ENCODE measurements around the gene MTG2. TPM values are rescaled to one million over a fixed set of nuclear protein-coding genes. Genes with fewer than 3 reads are reported as not detected.
A peak's percentile ranks its signal among the peaks of the same experiment; 100 is the strongest.

The MTG2 gene
- total and polyA plus RNA-seq, 2 of the 13 experiments (the other 11 are each of a cell fraction or from before 2014, with no cell fraction given) = 20.4 to 37.8 TPM

DNA sequence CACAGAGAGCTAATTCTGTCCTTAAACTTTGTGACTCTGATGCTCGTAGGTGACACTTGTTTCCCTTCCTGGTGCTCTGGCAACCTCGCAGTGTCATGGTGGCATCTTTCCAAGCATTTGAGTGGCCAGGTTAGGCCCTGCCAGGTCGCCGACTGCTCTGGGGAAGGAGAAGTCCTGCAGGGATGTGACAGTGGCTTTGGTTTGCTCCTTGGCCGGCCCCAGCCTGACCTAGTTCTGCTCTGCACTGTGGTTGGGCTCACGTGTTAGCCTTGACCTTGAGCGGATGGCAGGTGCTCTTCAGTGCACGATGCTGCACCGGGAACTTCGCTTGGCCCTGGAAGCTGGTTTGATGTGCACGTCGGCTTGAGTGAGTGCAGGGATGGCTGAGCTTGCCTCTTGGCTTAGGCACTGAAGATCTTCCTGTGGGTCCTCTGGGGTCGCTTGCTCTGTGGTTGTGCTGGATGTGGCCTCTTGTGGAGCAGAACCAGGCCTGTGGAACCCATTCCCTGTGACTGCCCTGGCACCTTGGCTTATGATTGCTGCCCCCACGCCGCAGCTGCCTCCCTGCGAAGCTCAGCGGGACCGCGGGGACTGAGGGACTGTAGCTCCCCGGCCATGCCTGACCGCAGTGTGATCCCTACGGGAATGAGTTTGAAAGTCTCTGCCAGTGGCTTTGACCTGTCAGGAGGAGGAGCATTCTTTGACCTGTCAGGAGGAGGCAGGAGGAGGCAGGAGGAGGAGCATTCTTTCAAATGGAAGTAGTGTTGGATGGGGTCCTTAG, 64.2 kb downstream of the MTG2 start (continued):
- TF ChIP-seq AKNA (CRISPR knock-in tag; IDR thresholded peaks at IDR 0.05; ENCODE audit: borderline replicate concordance) (no peak), SKIL (CRISPR knock-in tag; IDR thresholded peaks at IDR 0.05; ENCODE audit: borderline replicate concordance) (peak; percentile 81), ELF4 (CRISPR knock-in tag; IDR thresholded peaks at IDR 0.05; ENCODE audit: borderline replicate concordance) (no peak), PITX1 (CRISPR knock-in tag; IDR thresholded peaks at IDR 0.05) (peak; percentile 18; the same call in 1 of the 2 replicates), ADNP (CRISPR knock-in tag; IDR thresholded peaks at IDR 0.05) (no peak), GATA4 (IDR thresholded peaks at IDR 0.05; ENCODE audit: borderline replicate concordance, low read depth) (no peak), GABPA (IDR thresholded peaks at IDR 0.05; ENCODE audit: low read depth, low read length) (no peak), GABPA (CRISPR knock-in tag; IDR thresholded peaks at IDR 0.05; ENCODE audit: low read depth) (no peak), ZNF382 (CRISPR knock-in tag; IDR thresholded peaks at IDR 0.05; ENCODE audit: borderline replicate concordance) (no peak), ZKSCAN8 (CRISPR knock-in tag; IDR thresholded peaks at IDR 0.05; ENCODE audit: borderline replicate concordance) (no peak), ZNF367 (CRISPR knock-in tag; IDR thresholded peaks at IDR 0.05; ENCODE audit: borderline replicate concordance) (no peak), HOXA5 (CRISPR knock-in tag; IDR thresholded peaks at IDR 0.05) (no peak), ARID5B (CRISPR knock-in tag; IDR thresholded peaks at IDR 0.05) (peak; percentile 64), ZNF234 (CRISPR knock-in tag; conservative IDR thresholded peaks at IDR 0.05) (0 out of 2 replicates have a peak, but pooled peaks have one; percentile 31), PLRG1 (conservative IDR thresholded peaks at IDR 0.05) (no peak), ZNF550 (CRISPR knock-in tag; IDR thresholded peaks at IDR 0.05; ENCODE audit: borderline replicate concordance) (no peak), ARHGAP35 (CRISPR knock-in tag; IDR thresholded peaks at IDR 0.05; ENCODE audit: borderline replicate concordance) (no peak)

Data from HepG2 (cell line).